ENCODE data around the gene DLGAP1.
"Not testable (repeated sequence)": the region's sequence is repeated elsewhere in the genome, so short reads cannot be mapped to it uniquely, and the experiment has no call there.

DLGAP1 gene

DNA sequence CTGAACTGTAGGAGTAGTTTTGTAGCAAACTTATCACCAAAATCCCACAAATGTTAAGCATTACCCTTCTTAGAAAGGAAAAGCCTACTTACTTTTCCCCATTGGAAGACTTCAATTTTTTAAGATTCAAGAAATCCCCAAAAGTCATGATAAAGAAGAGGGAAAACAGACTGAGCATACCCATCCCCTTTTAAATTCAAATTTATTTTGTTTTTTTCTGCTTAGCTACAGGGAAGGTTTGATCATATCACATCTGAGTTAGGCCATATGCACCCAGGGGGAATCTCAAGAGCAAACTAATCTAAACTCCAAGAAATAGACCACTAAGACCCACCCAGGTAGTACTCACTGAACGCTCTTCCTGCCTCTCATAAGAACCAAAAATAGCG lies 830.6 kb downstream of the DLGAP1 start:
- Mint-ChIP-seq H3K27me3 (no peaks in the 10 kb centered on the region), H3K4me3 (peak overlapping the region; percentile 60), H3K36me3 (ENCODE audit: low read depth) (no peaks in the 10 kb centered on the region), H3K9me3 (no peaks in the 10 kb centered on the region), H3K4me1 (ENCODE audit: low read depth) (peaks cover 40% of the 10 kb centered on the region), H3K27ac (peak overlapping the region; percentile 90)
- DNase-seq = no peak

DNA sequence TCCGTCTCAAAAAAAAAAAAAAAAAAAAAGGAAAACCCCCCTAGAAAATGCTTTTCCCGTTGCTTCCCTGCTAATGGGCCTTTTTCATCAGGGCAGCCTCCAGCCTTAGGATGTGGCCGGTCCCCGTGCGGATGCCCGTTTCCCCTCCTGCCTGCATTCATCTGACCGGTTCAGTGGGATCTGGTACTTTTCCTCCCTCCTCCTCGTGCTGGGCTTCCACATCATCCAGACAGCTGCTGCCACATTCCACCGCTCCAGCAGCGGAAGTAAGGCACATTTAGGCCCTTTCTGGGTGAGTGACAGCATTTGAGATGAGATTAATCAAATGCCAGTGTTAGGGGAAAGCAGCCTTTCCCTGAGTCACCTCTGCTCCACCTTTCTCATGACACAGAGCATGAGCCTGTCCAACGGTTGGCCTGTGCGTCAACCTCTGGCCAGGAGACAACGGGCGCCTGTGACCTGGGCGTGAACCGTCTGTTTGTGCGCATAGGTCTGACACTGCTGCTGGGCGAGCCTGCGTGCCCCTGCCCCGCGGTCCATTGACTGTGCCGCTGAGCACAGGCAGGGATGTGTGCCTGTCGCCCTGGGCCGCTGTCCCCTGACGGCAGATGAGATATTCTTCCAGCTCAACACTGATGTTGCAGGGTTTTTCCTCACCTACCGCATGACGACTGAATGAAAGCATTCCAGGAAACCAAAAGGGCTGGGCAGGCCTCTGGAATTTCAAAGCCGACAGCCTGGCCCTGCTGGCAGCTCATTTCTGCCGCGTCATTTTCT lies 831.1 kb downstream of the DLGAP1 start:
- H3K27ac Mint-ChIP-seq = peak overlapping the region; percentile 90
- H3K27me3 Mint-ChIP-seq = no peaks in the 10 kb centered on the region
- no peaks in the 10 kb centered on the region for H3K9me3 Mint-ChIP-seq
- no peaks in the 10 kb centered on the region for H3K36me3 Mint-ChIP-seq (ENCODE audit: low read depth)
- peak overlapping the region; percentile 60 for H3K4me3 Mint-ChIP-seq
- peak; percentile 51 for DNase-seq
- H3K4me1 Mint-ChIP-seq (ENCODE audit: low read depth) = peaks cover 40% of the 10 kb centered on the region

DNA sequence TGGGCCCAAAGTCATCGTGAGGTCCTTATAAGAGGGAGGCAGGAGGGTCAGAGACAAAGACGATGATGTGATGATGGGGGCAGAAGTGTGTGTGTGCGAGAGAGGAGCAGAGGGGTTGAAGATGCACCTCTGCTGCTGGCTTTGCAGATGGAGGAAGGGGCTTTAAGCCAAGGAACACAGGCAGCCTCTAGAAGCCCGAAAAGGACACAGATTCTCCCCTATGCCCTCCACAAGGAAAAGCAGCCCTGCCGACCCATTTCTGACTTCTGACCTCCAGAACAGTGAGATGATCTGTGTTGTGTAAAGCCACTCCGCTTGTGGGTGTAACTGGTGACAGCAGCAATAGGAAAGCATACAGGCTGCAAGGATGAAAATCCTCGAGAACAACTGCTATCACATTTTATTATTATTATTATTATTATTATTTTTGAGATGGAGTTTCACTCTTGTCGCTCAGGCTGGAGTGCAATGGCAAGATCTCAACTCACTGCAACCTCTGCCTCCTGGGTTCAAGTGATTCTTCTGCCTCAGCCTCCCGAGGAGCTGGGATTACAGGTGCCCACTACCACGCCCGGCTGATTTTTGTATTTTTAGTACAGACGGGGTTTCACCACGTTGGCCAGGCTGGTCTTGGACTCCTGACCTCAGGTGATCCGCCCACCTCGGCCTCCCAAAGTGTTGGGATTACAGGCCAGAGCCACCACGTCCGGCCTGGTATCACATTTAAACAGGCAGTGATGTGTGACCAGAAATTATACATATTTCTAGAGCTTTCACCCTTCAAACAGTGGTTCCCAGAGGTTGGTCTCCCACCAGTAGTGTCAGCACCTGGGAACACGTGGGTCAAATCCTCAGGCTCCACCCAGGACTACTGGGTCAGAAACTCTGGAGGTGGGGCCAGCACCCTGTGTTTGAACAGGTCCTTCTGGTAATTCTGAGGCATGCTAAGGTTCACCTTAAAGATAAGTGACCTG lies 834.7 kb downstream of the DLGAP1 start:
- no peaks in the 10 kb centered on the region for H3K9me3 Mint-ChIP-seq
- no peak for DNase-seq
- no peak overlapping the region for H3K27ac Mint-ChIP-seq
- peaks cover 25% of the 10 kb centered on the region for H3K4me1 Mint-ChIP-seq (ENCODE audit: low read depth)
- H3K36me3 Mint-ChIP-seq (ENCODE audit: low read depth) = no peaks in the 10 kb centered on the region
- H3K27me3 Mint-ChIP-seq = no peaks in the 10 kb centered on the region
- H3K4me3 Mint-ChIP-seq = no peak overlapping the region

DNA sequence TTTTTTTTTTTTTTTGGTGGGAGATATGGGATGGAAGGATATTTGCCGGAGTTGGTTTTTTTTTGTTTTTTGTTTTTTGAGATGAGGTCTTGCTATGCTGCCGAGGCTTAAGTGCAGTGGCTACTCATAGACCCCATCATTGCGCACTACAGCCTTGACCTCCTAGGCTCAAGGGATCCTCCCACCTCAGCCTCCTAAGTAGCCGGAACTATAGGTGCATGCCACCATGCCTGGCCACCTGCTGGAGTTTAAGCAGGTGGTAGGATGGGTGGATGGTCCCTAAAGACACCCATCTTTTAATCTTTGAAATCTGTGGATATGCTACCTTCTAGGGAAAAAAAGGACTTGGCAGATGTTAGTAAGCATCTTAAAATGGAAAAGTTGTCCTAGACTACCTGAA lies 835.4 kb downstream of the DLGAP1 start:
- Mint-ChIP-seq H3K27ac (no peak overlapping the region), H3K4me3 (no peak overlapping the region), H3K9me3 (no peaks in the 10 kb centered on the region), H3K27me3 (no peaks in the 10 kb centered on the region), H3K36me3 (ENCODE audit: low read depth) (no peaks in the 10 kb centered on the region), H3K4me1 (ENCODE audit: low read depth) (peaks cover 18% of the 10 kb centered on the region)
- DNase-seq = no peak

DNA sequence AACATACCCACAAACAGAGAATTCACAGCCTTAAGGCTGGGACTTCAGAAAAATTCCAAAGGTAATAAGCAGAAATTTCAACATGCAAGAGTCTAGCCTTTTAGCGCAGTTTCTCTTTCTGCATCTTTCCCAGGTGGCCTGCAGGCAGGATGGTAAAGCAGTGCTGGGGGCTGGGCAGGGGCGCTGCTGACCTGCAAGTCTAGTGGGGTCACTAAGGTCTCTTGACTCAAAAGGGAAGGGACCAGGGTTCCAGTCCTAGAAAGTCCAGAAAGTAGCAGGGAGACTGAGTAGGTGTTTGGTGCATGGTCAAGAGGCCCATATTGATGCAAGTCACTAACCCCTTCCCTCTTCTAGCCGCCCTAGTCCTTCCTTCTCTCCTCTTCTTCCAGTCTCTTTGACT lies 835.9 kb downstream of the DLGAP1 start:
- Mint-ChIP-seq H3K27ac (no peak overlapping the region), H3K4me1 (ENCODE audit: low read depth) (peaks cover 13% of the 10 kb centered on the region), H3K4me3 (no peak overlapping the region), H3K27me3 (no peaks in the 10 kb centered on the region), H3K9me3 (no peaks in the 10 kb centered on the region), H3K36me3 (ENCODE audit: low read depth) (no peaks in the 10 kb centered on the region)
- no peak for DNase-seq

DNA sequence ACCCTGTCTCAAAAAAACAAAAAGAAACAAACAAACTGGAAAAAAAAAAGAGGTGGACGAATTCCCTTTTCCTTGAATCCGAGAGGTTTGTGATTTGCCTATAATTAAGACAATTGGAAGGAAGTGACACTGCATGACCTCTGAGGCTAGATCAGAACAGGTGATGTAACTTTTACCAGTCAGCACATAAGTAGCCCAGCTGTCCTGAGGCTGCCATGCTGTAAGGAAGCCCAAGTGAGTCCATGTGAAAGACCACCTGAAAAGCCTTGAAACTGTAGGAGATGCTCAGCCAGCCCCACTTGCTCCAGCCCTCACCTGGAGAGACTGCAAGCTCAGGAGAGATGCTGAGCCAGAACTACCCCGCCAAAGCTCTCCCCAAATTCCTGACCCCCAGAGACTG lies 838.4 kb downstream of the DLGAP1 start:
- no peaks in the 10 kb centered on the region for H3K36me3 Mint-ChIP-seq (ENCODE audit: low read depth)
- H3K27ac Mint-ChIP-seq = no peak overlapping the region
- no peak for DNase-seq
- H3K4me3 Mint-ChIP-seq = no peak overlapping the region
- peaks cover 6% of the 10 kb centered on the region for H3K4me1 Mint-ChIP-seq (ENCODE audit: low read depth)
- H3K27me3 Mint-ChIP-seq = no peaks in the 10 kb centered on the region
- H3K9me3 Mint-ChIP-seq = no peaks in the 10 kb centered on the region

DNA sequence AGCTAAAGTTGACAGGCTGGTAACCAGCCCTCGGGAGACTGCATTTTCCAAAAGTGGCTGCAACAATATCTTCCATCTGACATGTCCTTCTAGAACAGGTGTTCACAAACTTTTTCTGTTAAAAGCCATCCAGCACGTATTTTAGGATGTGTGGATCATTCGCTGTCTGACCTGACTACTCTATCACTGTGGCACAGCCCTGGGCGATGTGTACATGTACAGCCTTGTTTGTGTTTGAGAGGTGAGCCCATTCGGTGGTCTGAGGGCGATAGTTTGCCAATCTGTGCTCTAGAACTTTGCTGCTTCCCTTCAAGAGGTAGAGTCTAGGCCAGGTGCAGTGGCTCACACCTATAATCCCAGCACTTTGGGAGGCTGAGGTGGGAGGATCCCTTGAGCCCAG lies 839.0 kb downstream of the DLGAP1 start:
- H3K36me3 Mint-ChIP-seq (ENCODE audit: low read depth) = no peaks in the 10 kb centered on the region
- H3K27me3 Mint-ChIP-seq = no peaks in the 10 kb centered on the region
- H3K9me3 Mint-ChIP-seq = no peaks in the 10 kb centered on the region

DNA sequence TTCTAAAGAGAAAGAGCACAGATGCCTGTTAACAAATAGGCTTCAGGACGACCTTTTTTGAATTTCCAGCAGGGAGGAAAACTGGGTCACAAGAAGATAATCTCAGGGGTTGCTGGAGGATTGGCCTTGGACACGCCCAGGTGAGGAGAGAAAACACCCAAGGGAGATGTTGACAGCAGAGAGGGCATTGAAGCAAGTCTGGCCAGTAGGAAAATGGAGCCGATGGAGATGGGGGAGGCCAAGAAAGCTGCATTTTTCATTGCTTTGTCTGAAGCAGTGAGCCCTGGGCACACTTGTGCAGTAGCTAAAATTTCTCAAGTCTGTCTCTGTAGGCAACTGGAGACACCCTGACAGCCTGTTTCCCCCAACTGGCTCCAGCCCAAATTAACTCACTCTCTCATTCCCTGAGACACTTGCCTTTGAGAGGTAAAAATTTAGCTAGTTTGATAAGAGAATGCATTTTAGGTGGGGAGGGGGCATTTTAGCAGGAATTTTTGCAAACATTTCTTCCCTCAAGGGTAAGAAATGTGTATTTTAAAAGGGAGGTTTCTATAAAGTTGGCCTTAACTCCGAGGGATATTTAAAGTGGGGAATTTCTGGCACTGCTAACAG lies 839.6 kb downstream of the DLGAP1 start:
- peaks cover 12% of the 10 kb centered on the region for H3K4me1 Mint-ChIP-seq (ENCODE audit: low read depth)
- no peaks in the 10 kb centered on the region for H3K27me3 Mint-ChIP-seq
- no peaks in the 10 kb centered on the region for H3K9me3 Mint-ChIP-seq
- DNase-seq = no peak
- H3K36me3 Mint-ChIP-seq (ENCODE audit: low read depth) = no peaks in the 10 kb centered on the region
- no peak overlapping the region for H3K27ac Mint-ChIP-seq
- H3K4me3 Mint-ChIP-seq = no peak overlapping the region

More for the DNA sequence above, 839.0 kb downstream of the DLGAP1 start:
- Mint-ChIP-seq H3K4me3 (no peak overlapping the region), H3K27ac (no peak overlapping the region), H3K4me1 (ENCODE audit: low read depth) (peaks cover 10% of the 10 kb centered on the region)
- DNase-seq = no peak

DNA sequence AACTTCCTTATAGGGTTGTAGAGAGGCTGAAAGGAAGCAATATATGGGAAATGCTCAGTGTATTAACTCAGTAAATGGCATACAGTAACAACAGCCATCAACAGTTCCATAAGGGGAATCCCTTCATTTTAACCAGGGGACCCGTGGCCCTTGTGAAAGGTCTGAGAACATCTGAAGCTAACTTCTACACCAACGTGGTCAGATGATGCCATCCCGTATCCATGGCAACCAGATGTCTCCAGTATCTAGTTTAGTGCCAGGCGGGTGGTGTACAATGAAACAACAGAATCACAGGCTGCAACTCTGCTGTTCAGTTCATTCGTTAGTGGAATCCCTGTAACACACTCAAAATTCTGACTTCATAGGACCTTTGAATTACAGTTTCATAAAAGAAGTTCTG lies 842.8 kb downstream of the DLGAP1 start:
- Mint-ChIP-seq H3K27ac (no peak overlapping the region), H3K36me3 (ENCODE audit: low read depth) (no peaks in the 10 kb centered on the region), H3K27me3 (no peaks in the 10 kb centered on the region), H3K4me3 (no peak overlapping the region), H3K4me1 (ENCODE audit: low read depth) (peaks cover 25% of the 10 kb centered on the region), H3K9me3 (no peaks in the 10 kb centered on the region)
- DNase-seq = no peak

DNA sequence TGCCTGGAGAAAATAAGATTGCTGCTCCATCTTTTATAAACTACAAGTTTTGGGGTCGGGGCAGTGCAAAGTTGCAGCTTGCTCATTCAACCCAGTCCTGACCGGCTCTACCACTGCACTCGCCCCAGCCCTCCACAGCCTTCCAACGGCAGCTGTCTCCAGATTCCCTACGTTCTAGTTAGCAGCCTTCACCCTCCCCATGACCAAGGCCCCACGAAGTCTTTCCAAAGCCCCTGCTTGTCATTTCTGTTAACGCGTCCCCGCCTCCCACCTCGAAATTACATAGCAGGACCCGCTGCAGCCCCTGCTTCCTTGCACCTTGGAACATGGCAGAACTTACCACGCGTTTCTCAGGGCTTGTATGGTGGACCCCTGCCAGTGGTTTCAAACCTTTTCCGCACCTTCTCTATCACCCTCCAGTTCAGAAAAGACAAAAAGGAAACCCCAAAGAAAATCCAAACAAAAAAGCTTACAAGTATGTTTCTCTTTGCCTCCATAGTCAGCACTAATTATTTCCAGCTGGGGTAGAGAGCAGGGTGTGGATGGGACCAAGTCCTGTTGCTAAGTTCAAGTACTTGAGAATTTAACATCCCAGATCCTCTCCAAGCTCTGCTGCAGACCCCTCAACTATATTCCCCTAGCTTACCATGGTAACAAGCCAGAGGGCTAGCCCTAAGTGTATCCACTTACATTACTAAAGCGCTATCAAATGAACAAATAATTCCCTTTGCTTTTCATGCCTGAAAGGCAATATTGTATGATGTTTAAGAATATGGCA lies 843.6 kb downstream of the DLGAP1 start:
- Mint-ChIP-seq H3K4me3 (no peak overlapping the region), H3K4me1 (ENCODE audit: low read depth) (peaks cover 30% of the 10 kb centered on the region), H3K9me3 (no peaks in the 10 kb centered on the region), H3K27me3 (no peaks in the 10 kb centered on the region), H3K27ac (no peak overlapping the region), H3K36me3 (ENCODE audit: low read depth) (no peaks in the 10 kb centered on the region)
- no peak for DNase-seq

DNA sequence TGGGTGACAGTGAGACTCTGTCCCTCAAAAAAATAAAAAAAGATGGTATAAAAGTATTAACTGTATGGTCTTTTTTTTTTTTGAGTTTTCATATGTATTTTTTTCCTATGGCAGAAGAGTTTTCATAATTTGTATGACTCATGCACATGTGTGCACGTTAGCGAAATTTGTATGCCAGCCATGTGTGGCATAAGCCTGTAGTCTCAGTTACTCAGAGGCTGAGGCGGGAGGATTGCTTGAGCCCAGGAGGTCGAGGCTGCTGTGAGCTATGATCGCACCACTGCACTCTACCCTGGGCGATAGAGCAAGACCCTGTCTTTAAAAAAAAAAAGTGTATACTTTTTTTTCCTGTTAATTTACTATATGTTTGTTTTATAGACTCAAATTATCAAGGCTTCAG lies 844.3 kb downstream of the DLGAP1 start:
- no peaks in the 10 kb centered on the region for H3K36me3 Mint-ChIP-seq (ENCODE audit: low read depth)
- H3K4me1 Mint-ChIP-seq (ENCODE audit: low read depth) = peaks cover 30% of the 10 kb centered on the region
- no peaks in the 10 kb centered on the region for H3K9me3 Mint-ChIP-seq
- H3K27ac Mint-ChIP-seq = no peak overlapping the region
- no peaks in the 10 kb centered on the region for H3K27me3 Mint-ChIP-seq
- no peak for DNase-seq
- no peak overlapping the region for H3K4me3 Mint-ChIP-seq

DNA sequence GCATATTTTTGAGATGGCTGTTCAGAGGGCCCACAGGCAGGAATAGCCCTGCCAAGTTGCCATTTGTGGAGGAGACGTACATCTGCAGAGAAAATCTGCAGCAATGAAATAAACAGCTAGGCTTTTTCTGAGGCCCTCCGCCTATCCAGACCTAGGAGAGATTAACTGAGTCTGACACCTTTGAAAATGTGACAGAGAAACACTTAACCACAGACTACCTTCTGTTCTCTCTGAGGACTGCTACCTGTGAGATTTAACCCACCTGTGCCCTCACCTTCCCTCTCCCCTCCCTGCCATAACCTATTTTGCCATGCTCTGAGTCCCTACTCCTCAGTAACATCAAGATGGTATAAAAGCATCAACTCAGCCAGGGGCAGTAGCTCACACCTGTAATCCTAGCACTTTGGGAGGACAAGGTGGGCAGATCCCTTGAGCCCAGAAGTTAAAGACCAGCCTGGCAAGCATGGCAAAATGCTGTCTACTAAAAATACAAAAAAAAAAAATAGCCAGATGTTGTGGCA lies 844.9 kb downstream of the DLGAP1 start:
- no peak overlapping the region for H3K4me3 Mint-ChIP-seq
- peaks cover 30% of the 10 kb centered on the region for H3K4me1 Mint-ChIP-seq (ENCODE audit: low read depth)
- H3K27ac Mint-ChIP-seq = peak overlapping the region; percentile 34
- no peaks in the 10 kb centered on the region for H3K27me3 Mint-ChIP-seq
- H3K9me3 Mint-ChIP-seq = no peaks in the 10 kb centered on the region
- H3K36me3 Mint-ChIP-seq (ENCODE audit: low read depth) = no peaks in the 10 kb centered on the region
- no peak for DNase-seq

DNA sequence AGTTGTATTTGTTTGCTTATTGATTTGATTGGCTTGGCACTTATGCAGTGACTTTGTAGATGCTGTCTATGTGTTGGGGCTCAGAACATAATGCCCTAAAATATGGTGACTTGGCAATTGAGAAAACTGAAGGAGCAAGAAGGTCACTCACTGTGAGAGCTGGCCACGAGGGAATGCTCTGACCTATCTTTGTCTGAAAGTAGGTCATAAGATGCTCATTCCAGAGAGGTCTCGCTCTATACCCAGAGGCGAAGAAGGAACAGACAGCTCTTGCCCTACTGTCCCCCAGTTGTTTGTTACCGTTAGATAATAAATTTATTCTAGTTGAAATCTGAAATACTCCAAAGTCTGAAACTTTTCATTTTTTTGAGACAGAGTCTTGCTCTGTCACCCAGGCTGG lies 846.6 kb downstream of the DLGAP1 start:
- peaks cover 30% of the 10 kb centered on the region for H3K4me1 Mint-ChIP-seq (ENCODE audit: low read depth)
- H3K27ac Mint-ChIP-seq = no peak overlapping the region
- no peak overlapping the region for H3K4me3 Mint-ChIP-seq
- H3K27me3 Mint-ChIP-seq = no peaks in the 10 kb centered on the region
- no peak for DNase-seq
- no peaks in the 10 kb centered on the region for H3K9me3 Mint-ChIP-seq
- no peaks in the 10 kb centered on the region for H3K36me3 Mint-ChIP-seq (ENCODE audit: low read depth)

DNA sequence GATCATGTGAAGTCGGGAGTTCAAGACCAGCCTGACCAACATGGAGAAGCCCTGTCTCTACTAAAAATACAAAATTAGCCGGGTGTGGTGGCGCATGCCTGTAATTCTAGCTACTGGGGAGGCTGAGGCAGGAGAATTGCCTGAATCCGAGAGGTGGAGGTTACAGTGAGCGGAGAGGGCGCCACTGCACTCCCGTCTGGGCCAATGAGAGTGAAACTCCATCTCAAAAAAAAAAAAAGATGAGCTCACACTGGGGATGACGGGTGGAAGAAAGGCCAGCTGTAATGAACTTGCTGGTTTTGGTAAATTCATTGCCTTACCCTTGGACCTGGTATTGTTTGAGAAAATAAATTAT lies 847.0 kb downstream of the DLGAP1 start:
- H3K27me3 Mint-ChIP-seq; DNase-seq; H3K9me3 Mint-ChIP-seq; H3K4me3 Mint-ChIP-seq; H3K27ac Mint-ChIP-seq; H3K36me3 Mint-ChIP-seq (ENCODE audit: low read depth): not testable (repeated sequence)
- H3K4me1 Mint-ChIP-seq (ENCODE audit: low read depth) = peaks cover 30% of the 10 kb centered on the region

Data from activated T-cell treated with anti-CD3 and anti-CD28 coated beads, Interleukin-2, amount 50 U/mL, for 24 hours (primary cell).